Measurements from ENCODE around the gene PLIN3.

- TF ChIP-seq EZH2 (IDR thresholded peaks at IDR 0.05; ENCODE audit: borderline replicate concordance, insufficient read depth, low read depth, low read length, poor library complexity, severe bottlenecking): no peak
- no peak for TF ChIP-seq CTCF (IDR thresholded peaks at IDR 0.05)
Measured at GRCh38 chr19:4795400-4795799, 72.1 kb downstream of the PLIN3 start.
